ENCODE measurements around the gene NT5C3A. TPM values are rescaled to one million over a fixed set of nuclear protein-coding genes. Genes with fewer than 3 reads are reported as not detected.

The NT5C3A gene
- total RNA-seq, 2 experiments from 2014 or later = 31.5 to 33.3 TPM

GRCh38 chr7:33079096-33079495 lies 16.5 kb upstream of the NT5C3A start:
- no peaks in the 10 kb centered on the region for H3K36me3 Mint-ChIP-seq (ENCODE audit: low read depth)
- CTCF ChIA-PET = no interaction called here
- DNase-seq = no peak
- H3K27ac Mint-ChIP-seq = no peak overlapping the region
- Histone ChIP-seq H3K4me1 (ENCODE audit: insufficient read depth, low read length) (peaks cover 12% of the 10 kb centered on the region), H3K36me3 (ENCODE audit: insufficient read depth, low read length) (no peaks in the 10 kb centered on the region), H3K27me3 (ENCODE audit: control insufficient read depth in 1 of 2, insufficient read depth in 2 of 2, low read length in 2 of 2) (no peaks in the 10 kb centered on the region), H3K27ac (ENCODE audit: low read depth in 1 of 2, low read length in 2 of 2) (no peak overlapping the region), H3K9me3 (ENCODE audit: control insufficient read depth in 1 of 2, insufficient read depth in 1 of 2, low read length in 2 of 2) (peaks cover 0 to 4% of the 10 kb centered on the region in 2 experiments), H3K4me3 (ENCODE audit: low read length) (no peak overlapping the region)
- no peak for ATAC-seq (ENCODE audit: poor library complexity)
- intact Hi-C loops (cut with DNase I, micrococcal nuclease) = no loop called here
- H3K9me3 Mint-ChIP-seq = no peaks in the 10 kb centered on the region
- peaks cover 10% of the 10 kb centered on the region for H3K27me3 Mint-ChIP-seq
- POLR2A ChIA-PET = no interaction called here
- TF ChIP-seq CTCF (IDR thresholded peaks at IDR 0.05) = no peak
- peaks cover 15% of the 10 kb centered on the region for H3K4me1 Mint-ChIP-seq (ENCODE audit: low read depth)
- H3K4me3 Mint-ChIP-seq = no peak overlapping the region

GRCh38 chr7:33076737-33077136 lies 14.2 kb upstream of the NT5C3A start:
- H3K27ac ChIP-seq (ENCODE audit: low read depth in 1 of 2, low read length in 2 of 2) = no peak overlapping the region
- H3K27me3 Mint-ChIP-seq = peaks cover 23% of the 10 kb centered on the region
- no peak overlapping the region for H3K4me3 Mint-ChIP-seq
- H3K27ac Mint-ChIP-seq = no peak overlapping the region
- no peak for TF ChIP-seq CTCF (IDR thresholded peaks at IDR 0.05)
- DNase-seq (peak in 1 of 14 experiments; percentile 21), ATAC-seq (ENCODE audit: poor library complexity) (no peak)
- peaks cover 12% of the 10 kb centered on the region for H3K4me1 ChIP-seq (ENCODE audit: insufficient read depth, low read length)
- H3K4me3 ChIP-seq (ENCODE audit: low read length) = no peak overlapping the region
- H3K36me3 Mint-ChIP-seq (ENCODE audit: low read depth) = no peaks in the 10 kb centered on the region
- peaks cover 15% of the 10 kb centered on the region for H3K4me1 Mint-ChIP-seq (ENCODE audit: low read depth)
- ChIA-PET CTCF (no interaction called here), POLR2A (interaction anchor here (0.7 kb wide), 1 partner anchor 184 kb away, joined by 3 read pairs; no protein-coding TSS in a partner anchor)
- no peaks in the 10 kb centered on the region for H3K9me3 Mint-ChIP-seq
- no peaks in the 10 kb centered on the region for H3K36me3 ChIP-seq (ENCODE audit: insufficient read depth, low read length)
- H3K27me3 ChIP-seq (ENCODE audit: control insufficient read depth in 1 of 2, insufficient read depth in 2 of 2, low read length in 2 of 2) = peaks cover 0 to 5% of the 10 kb centered on the region in 2 experiments
- no peaks in the 10 kb centered on the region for H3K9me3 ChIP-seq (ENCODE audit: control insufficient read depth in 1 of 2, insufficient read depth in 1 of 2, low read length in 2 of 2)
- intact Hi-C loops (cut with DNase I, micrococcal nuclease) = no loop called here

- Mint-ChIP-seq H3K4me3 (no peak overlapping the region), H3K27ac (no peak overlapping the region), H3K4me1 (ENCODE audit: low read depth) (peaks cover 15% of the 10 kb centered on the region), H3K27me3 (peaks cover 23% of the 10 kb centered on the region), H3K36me3 (ENCODE audit: low read depth) (no peaks in the 10 kb centered on the region), H3K9me3 (no peaks in the 10 kb centered on the region)
- Histone ChIP-seq H3K36me3 (ENCODE audit: insufficient read depth, low read length) (no peaks in the 10 kb centered on the region), H3K9me3 (ENCODE audit: control insufficient read depth in 1 of 2, insufficient read depth in 1 of 2, low read length in 2 of 2) (no peaks in the 10 kb centered on the region), H3K27me3 (ENCODE audit: control insufficient read depth in 1 of 2, insufficient read depth in 2 of 2, low read length in 2 of 2) (peaks cover 0 to 5% of the 10 kb centered on the region in 2 experiments), H3K4me1 (ENCODE audit: insufficient read depth, low read length) (peaks cover 12% of the 10 kb centered on the region), H3K4me3 (ENCODE audit: low read length) (no peak overlapping the region), H3K27ac (ENCODE audit: low read depth in 1 of 2, low read length in 2 of 2) (no peak overlapping the region)
- TF ChIP-seq CTCF (IDR thresholded peaks at IDR 0.05) = no peak
- ATAC-seq (ENCODE audit: poor library complexity) = no peak
- POLR2A ChIA-PET = no interaction called here
- no peak for DNase-seq
- intact Hi-C loops (cut with DNase I, micrococcal nuclease) = no loop called here
- CTCF ChIA-PET = interaction anchor here (3.4 kb wide), 1 partner anchor 32 kb away, joined by 9 read pairs; the partner anchor contains the start of gene RP9
Measured at GRCh38 chr7:33075818-33076518, 13.4 kb upstream of the NT5C3A start.

Data from CD4-positive, alpha-beta T cell (primary cell).